NCI-H446 treated with DMSO at 0.1 percent for 48 hours (cell line): ENCODE data around the gene TMUB1.

Experiments
- DNase-seq: peaks from one replicate; lab custom pipeline; 2025; lab: John Stamatoyannopoulos, UW

The TMUB1 gene

GRCh38 chr7:151121380-151122170, 38.3 kb upstream of the TMUB1 start:
- DNase-seq = no peak

DNA sequence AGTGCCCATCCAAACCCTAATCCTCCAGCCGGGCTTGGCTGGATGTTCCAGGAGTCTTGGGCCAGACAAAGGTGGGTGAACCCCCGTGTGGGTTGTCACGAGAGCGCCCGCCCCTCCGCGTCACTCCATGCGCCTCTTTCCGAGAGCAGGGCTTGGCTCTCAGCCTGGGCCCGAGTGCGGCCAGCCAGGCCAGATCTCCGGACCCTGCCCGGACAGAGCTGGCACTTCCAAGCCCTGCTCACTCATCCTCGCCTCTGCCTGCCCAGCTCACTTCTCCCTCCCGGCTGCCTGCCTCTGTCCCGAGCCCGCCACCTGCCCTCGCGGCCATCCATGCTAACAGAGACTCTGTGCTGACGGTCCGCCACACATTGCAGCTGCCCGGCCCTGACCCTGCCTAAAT, 37.6 kb upstream of the TMUB1 start:
- DNase-seq = no peak

- DNase-seq = no peak
These were observed 36.6 kb upstream of the TMUB1 start for GRCh38 chr7:151119902-151120301.

- DNase-seq = no peak
These were observed 35.7 kb upstream of the TMUB1 start for GRCh38 chr7:151119055-151119415.

DNA sequence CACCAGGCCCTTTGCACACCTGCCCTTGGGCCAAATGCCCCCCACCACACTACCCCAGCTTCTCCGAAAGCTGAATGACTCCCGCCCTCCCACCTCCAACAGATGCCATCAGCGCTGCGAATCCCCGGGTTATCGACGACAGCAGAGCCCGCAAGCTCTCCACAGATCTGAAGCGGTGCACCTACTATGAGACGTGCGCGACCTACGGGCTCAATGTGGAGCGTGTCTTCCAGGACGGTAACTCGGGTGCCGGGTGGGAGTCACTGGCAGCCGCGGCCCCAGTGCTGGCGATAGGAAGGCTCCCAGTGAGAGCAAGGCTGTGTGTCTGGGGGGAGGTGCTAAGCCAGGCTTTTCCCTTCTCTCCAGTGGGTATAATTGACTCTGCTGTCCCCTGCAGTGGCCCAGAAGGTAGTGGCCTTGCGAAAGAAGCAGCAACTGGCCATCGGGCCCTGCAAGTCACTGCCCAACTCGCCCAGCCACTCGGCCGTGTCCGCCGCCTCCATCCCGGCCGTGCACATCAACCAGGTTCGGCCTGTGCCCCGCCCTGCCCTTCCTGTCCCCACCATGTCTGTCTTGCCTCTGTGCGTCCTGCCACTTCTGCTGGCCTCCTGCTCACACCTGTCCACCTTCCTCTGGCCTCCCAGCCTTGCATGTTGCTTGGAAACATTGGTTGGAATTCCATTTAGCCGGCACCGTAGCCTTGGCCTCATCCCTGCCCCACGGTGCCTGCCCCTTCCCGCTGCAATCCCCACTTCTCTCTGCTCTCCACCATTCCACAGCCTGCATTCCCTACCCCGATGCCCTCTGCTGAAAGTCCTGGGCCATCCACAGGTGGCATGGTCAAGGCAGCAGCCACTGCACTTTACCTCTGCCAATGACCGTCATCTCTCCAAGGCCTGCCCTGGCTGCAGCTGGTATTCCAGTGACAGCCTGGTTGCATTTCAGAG, 35.1 kb upstream of the TMUB1 start:
- no peak for DNase-seq

DNA sequence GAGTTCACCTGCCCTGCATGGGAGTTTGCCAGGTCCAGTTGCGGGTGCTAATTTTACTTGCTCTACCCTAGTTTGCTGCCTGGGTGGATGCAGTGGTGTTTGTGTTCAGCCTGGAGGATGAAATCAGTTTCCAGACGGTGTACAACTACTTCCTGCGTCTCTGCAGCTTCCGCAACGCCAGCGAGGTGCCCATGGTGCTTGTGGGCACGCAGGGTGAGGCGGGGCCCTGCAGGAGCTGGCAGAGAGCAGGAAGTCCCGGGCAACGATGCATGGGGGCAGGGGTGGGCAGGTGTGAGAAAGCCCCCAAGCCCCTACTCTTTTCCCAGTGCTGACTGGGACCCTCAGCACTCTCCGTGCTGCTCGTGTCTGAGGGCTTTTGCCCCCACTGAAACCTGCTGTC, 34.3 kb upstream of the TMUB1 start:
- no peak for DNase-seq

DNA sequence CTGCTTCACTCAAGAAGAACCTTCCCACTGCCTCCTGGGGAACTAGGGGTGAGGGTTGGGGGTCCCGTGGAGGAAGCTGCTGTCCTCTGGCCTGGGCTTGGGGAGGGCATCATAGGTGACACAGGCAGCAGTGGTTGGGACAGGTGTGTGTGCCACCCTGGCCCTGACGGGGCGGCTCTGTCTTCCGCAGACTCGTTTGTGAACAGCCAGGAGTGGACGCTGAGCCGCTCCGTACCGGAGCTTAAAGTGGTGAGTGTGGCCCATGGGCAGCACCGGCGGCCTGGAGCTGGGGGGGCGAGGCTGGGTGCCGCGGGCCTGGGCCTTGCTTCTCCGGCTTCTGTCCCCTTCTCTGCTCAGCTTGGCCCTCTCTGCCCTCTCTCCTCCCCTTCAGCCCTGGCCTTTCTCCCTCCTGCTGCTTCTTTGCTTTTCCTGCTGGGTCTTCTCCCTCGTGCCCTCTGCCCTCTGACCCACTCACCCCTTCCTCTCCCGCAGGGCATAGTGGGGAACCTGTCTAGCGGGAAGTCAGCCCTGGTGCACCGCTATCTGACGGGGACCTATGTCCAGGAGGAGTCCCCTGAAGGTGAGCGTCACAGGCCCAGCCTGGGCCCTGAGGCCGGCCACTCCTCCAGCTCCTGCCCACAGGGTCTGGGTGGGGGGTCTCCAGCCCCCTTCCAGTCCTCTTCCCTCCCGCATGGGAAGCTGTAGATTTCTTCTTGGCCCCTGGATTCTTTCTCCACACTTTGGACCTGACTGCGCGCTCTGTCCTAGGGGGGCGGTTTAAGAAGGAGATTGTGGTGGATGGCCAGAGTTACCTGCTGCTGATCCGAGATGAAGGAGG, 33.5 kb upstream of the TMUB1 start:
- DNase-seq = no peak

DNA sequence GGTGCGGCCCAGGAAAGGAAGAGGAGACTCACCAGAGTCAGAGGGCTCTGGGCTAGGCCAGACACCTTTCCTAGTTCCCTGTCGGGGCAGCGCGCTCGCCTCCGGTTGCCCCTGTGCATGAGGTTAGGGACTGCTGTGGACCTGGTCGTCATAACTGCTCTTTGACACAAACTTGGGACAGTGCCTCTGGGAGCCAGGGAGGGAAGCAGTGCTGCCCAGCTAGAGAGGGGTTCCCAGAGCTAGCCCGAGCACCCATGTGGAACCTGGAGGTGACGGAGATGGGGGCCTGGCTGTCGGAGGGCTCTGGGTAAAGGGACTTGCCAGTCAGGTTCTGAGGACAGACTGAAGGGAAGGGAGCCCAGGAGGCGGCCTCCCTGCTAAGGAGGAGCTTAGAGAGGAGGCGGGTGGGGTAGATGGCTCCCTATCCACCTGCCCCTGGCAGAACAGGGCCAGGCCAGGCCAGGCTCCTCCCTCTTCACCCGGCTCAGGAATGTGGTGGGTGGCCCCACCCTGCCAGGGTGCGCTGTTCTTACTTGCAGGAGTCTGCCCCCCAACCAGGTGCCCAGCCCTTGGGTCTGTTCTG, 32.6 kb upstream of the TMUB1 start:
- DNase-seq = no peak

- DNase-seq = no peak
These were observed 32.0 kb upstream of the TMUB1 start for GRCh38 chr7:151115121-151115835.

- no peak for DNase-seq
These were observed 31.1 kb upstream of the TMUB1 start for GRCh38 chr7:151114151-151115090.

- DNase-seq = no peak
These were observed 30.3 kb upstream of the TMUB1 start for GRCh38 chr7:151113344-151114150.

DNA sequence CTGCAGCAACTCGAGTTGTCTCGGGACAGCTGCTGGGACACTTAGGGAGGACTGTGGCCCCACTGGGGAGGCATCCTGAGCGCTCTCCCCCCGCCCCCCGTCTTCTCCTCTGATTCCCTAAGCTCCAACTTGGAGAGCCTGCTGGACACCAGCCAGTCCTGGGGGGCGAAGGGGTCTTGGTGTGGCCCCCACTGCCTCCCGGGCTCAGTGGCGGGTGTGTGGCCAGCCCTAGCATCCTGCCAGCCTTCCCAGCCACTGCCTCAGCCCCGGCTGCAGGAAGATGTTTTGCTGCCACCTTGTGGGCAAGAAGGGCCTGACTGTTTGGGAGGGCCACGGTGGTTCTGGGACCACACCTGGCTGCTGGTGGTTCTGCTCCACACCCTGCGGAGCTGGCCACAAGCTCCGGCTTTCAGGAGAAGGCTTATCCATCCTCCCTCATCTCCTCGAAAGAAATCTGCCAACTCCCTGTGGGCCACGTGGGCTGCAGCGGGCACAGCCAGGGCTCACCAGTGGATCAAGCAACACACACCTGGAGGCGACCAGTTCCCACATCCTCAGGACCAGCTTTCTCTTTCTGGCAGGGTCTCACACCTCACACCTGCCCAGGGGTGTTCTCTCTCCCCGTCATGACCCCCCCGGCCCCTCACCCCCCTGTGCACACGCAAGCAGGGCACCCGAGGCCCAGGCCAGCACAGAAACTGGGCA, 27.8 kb upstream of the TMUB1 start:
- DNase-seq = no peak

DNA sequence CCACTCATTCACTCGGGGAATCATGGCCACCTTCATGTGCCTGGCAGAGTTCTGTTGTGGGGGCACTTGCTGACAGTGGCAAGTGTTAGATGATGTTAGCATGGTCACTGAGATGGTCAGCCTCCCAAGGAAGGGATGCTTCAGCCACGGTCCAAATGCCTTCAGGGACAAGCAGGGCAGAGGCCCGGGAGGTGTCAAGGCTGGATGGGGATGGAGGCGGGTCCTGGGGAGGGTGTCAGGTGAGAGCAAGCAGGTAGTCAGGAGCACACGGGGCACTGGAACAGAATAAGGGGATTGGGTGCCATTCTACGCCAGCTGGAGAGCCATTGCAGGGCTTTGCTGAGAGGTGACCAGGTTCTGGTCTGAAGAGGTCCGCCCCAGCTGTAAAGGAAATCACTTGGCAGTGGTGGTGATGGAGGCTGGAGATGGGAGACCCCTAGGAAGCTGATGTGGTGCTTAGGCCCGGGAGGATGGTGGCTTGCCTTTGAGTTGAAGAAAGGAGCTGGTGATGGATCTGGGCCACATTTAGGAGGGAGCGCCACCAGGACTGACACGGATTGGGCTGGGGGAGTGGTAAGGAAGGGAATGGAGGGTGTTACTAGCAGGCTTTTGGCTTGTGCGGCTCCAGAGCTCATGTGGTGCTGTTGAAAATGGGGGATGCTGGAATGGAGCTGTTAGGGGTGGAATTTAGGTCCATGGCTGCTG, 27.1 kb upstream of the TMUB1 start:
- DNase-seq = no peak

- DNase-seq = no peak
These were observed 26.1 kb upstream of the TMUB1 start for GRCh38 chr7:151109094-151110048.

GRCh38 chr7:151107882-151108281, 24.6 kb upstream of the TMUB1 start:
- DNase-seq = no peak

DNA sequence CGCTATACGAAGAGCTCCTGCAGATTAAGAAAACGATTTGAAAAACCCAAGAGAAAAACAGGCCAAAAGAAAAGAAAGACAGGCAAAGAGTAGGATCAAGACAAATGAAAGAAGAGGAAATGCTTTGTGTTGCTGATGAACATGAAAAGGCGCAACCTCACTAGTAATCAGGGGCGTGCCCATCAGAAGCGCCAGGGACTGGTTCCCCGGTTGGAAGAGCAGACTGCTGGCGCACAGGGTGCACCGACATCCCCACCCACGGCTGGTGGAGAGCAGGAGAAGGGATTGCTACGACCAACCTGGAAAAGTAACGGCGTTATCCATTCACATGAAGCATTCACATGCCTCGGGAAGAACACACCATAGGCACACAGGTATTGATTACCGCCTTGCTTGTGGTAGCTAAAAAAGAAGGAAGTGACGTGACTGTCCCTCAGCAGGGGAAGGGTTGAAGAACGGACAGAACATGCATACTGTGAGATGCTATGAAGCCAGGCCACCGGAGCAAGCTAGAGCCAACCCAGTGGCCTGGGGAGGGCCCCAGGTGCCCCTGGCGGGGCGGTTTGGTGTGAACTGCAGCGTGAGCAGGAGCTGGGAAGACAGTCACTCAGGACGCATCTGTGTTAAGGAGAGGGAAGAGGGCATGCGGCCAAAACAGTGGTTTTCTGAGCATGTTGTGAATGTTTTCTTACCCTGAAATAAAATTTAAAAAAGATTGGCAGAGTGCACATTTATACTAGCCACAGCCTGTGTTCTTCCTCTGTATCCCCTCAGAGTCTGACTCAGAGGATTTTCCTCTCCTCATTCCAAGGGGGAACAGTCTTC, 21.3 kb upstream of the TMUB1 start:
- no peak for DNase-seq
